Measurements from ENCODE around the gene WSCD2. TPM values are rescaled to one million over a fixed set of nuclear protein-coding genes. Genes with fewer than 3 reads are reported as not detected.
"Not testable (repeated sequence)": the region's sequence is repeated elsewhere in the genome, so short reads cannot be mapped to it uniquely, and the experiment has no call there.

The WSCD2 gene
- total RNA-seq, 1 experiment from 2014 or later = not detected

DNA sequence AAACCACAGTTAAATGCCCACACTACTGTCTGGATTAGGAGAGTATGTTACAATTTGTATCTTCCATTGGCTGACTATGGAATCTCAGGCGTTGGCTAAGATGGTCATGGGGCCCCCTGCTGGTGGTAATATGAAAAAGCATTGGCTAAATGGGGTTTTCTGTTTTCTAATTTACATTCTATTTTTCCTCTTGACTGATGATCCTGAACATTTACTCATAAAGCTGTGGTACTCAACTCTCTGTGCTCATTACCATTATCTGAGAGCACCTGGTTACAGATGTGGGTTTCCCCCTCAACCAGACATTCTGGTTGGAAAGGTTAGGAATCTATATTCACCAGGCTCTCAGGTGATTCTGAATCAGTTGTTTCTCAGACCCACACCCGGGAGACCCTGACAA, 64.8 kb downstream of the WSCD2 start:
- peak; percentile 19 for DNase-seq (ENCODE audit: low read depth)

DNA sequence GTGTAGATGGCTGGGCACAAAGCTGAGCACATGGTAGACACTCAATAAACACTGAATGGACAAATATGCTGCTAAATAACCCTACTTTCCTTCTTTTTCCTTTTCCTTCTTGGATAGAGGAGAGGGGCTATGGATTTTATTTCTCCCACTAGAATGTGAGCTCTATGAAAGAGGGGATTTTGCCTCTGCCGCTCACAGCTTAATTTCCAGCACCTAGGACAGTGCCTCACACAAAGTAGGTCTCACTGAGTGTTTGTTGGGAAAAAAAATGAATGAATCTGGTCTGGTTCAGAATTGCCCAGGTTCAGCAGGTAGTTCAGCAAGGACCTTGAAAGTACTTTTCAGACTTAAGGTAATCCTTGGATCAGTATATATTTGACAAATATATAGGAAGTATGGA, 65.5 kb downstream of the WSCD2 start:
- no peak for DNase-seq (ENCODE audit: low read depth)

DNA sequence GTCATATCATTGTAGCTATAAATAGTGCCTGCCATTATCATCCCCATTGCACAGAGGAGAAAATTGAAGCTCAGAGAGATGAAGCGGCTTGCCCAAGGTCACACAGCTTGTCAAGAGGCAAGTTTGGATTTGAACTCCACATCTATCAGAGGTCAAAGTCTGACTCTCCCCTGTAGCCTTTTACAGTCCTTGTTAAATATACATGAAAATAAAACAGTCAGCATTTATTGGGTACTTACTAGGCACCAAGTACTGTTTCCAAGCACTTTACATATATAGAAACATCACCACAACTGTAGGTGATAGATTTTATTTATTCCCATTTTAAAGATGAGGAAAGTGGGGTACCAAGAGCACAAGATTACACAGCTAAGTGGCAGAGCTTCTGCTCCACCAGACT, 67.2 kb downstream of the WSCD2 start:
- no peak for DNase-seq (ENCODE audit: low read depth)

DNA sequence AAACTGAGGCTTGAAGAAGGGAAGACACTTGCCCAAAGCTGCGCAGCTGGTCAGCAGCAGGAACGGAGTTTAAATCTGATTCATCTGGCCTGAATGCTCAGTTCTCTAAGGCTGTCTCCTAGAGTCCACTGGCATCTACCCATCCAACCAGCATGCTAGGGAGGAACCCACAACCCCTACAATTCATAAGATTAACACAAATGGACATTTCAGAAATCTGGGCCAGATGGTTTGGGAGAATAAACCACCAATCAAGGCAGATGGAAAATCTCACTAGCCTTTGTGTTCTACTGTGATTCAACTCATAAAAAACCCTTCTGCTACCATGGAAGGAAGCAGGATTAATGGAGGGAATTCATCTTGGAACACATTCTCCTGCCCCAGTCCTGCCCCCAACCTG, 67.8 kb downstream of the WSCD2 start:
- no peak for DNase-seq (ENCODE audit: low read depth)

DNA sequence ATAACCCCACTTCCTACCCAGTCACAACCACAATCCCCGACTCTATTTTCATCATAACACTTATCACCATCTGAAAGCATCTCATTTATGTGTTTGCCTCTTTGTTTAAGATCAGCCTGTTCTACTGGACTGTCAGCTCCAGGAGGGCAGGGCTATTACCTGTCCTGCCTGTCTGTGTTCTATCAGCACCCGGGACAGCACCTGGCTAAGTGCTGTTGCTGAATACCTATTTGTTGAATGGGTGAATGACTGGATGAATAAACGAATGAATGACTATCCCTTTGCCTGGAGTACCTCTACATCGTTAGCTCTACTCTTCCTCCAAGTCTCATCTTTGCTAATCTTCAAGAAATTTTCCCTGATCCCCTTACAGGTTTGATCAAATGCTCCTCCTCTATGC, 69.0 kb downstream of the WSCD2 start:
- no peak for DNase-seq (ENCODE audit: low read depth)

DNA sequence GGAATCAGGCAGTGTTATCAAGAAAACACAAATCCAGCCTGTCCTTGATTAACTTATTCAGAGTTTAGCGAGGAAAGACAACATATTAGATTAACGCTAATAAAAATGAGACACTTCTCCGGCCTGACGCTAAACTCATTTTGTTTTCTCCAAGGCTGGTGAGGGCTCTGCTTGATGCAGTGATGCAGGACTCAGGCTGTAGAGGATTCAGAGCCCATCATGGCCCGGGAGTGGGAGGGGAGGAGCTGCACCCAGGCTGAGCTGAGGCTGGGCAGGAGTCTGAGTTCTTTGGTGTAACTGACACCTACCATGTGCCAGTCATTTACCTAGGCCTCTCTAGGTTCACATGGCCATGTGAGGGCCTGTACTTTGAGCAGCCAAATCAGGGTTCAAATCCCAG, 70.0 kb downstream of the WSCD2 start:
- no peak for DNase-seq (ENCODE audit: low read depth)

DNA sequence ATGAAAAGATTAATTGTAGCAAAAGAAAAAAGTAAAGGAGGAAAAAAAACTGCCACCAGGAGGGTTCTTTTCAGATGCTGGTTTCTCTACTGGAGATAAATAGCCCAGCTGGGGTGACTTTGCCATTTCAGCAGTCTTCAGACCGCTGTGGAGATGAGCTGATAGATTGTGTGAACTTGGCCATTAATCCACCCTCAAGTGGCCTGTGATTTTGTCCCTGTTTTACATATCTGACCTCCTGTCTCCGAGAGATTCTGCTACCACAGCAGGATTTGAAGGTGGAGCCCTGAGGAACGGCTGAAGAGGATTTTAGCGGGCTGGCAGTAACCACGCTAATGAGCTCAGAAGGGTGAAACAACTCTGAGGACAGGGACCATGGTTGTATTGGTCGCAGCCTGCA, 72.7 kb downstream of the WSCD2 start:
- no peak for DNase-seq (ENCODE audit: low read depth)

DNA sequence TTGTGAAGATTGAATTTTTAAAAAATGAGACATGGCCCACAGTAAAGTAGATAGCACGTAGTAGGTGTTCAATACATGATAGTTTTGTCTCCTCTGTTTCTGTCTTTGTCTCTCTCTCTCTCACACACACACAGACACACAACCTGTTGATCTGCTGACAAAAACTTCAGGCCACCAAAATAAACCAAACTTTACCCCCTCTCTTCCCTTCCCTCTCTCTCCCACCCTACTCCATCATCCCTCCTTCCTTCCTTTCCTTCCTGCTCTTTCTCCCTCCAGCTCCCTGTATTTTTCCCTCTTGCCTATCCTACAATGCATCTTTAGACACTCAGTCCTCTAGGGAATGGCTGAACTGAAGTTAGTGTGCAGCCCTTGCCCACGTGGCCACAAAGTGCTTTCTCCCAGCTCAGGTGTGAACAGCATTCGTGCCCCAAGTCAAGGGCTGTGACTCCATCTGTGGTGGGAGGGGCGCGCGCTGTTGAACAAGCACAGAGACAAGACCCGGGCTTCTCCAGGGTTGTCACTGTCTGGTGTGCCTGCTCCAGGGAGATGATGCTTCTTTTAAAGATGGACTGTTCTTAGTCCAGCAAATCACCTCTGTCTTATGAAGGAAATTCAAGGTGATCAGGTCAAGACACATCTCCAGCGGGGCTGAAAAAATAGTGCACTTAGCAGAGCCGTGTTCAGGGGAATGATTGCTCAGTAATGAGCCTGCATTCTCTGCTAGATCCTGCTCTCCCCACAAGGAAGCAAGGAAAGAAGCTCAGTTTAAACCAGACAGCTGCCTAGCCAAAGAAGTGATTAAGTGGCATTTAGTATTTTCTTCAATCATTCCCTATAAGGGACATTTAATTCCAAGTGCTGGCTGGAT, 75.3 kb downstream of the WSCD2 start:
- DNase-seq (ENCODE audit: low read depth) = no peak

DNA sequence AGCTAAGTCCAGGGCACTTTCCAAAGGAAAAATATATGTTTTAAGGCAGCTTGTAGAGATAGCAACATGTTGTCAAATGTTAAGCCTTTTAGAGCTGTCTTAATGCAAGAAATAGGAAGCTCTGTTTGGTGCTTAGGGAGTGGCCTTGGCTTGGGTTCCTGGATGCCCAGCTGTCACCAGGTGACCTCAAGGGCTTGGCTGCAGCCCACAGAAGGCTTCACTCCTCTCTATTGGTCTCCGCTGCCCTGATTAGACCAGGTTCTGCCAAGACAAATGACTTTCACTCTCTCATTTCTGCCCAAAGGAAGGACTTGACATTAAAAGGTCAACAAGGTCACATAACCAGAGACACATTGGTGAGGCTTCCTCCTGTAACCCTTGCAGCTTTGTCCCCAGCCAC, 76.8 kb downstream of the WSCD2 start:
- no peak for DNase-seq (ENCODE audit: low read depth)

DNA sequence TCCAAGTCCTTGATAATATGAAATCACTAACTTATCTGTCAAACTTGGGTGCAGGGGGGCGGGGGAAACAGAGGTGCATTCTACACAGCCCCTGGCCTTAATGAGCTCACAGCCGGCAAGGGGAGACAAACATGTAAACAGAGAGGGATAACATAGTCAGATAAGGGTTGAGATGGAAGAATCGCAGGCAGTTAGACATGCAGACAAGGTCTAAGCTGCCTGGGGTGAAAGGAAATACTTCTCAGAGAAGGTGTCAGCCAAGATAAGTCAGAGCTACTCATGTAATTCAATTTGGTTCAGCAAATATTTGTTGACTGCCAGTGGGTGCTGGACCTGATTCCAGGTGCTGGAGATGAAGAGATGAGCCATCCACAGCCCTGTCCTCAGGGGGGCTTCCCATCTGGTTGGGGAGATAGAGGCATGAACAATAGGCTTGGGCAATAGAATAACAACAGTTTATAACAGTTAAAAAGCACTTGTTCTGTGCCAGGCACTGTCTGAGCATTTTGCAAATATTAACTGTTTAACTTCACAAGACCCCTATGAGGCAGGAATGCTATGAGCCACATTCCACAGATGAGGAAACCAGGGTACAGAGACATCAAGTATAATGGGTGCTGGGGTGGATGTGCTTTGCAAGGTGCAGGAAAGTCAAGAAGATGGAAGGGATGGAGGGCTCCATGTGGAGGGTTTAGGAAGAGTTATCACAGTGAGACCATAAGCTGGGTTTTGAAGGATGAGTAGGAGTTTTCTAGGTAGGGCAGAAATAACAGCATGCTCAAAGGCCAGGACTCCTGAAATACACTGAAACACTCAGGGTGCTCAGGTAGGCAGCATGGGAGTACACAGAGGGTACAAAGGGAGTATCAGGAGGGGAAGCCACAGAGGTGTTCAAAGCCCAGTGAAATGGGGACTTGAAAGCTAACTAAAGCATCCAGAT, 79.0 kb downstream of the WSCD2 start:
- DNase-seq (ENCODE audit: low read depth) = no peak

DNA sequence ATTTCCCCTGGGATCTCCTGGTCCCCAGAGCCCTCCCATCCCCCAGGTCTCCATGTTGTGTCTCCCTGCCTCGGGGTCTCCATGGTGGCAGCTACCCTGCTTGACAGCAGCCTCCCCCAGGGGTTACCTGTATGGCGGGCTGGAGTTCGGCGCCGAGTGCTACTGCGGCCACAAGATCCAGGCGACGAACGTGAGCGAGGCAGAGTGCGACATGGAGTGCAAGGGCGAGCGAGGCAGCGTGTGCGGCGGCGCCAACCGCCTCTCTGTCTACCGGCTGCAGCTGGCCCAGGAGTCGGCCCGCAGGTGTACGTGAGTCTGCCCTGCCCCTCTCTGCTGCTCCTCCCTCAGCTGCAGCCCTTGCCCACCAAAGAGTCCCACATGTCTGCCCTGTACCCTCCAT, 80.9 kb downstream of the WSCD2 start:
- no peak for DNase-seq (ENCODE audit: low read depth)

DNA sequence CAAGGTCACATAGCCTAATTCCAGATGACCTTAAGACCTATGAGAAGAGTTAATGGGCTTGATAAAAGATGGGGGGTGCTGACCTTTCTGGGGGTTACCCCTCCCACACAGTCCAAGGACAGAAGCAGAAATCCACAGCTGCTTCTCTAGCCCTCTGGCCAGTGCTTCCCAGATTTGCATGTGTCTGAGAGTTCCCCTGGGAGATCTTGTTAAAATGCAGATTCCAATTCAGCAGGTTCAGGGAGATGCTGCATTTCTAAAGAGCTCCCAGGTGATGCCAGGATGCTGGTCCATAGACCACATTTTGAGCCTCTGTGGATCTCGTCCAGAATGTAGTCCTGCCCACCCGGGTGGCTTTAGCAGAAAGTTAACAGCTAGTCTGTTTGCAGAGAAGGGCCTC, 82.1 kb downstream of the WSCD2 start:
- DNase-seq (ENCODE audit: low read depth) = no peak

DNA sequence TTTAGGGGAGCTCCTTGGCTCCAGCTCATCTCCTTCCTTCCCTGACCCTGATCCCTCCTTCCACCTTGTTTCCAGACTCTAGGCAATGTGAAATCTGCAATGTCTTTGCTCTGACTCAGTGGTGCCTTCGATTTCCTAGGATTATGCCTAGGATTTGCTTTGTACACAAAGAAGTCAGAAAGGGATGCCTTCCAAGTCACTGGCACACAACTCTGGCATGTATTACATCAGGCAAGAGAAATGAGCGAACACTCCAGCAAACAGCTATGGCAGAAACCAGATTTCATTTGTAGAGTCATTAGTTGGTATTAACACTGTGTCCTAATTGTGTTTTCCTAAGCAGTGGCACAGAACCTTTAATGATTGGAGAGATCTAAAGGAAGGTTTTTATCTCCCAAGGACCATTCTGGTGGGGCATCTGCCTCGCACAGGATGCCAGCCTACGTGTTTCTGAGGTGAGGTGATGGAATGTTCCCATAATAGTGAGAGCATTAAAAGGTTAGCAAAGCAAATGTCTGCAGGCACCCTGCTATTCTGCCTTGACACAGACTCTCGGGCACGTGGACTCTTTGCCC, 84.9 kb downstream of the WSCD2 start:
- DNase-seq (ENCODE audit: low read depth) = no peak

DNA sequence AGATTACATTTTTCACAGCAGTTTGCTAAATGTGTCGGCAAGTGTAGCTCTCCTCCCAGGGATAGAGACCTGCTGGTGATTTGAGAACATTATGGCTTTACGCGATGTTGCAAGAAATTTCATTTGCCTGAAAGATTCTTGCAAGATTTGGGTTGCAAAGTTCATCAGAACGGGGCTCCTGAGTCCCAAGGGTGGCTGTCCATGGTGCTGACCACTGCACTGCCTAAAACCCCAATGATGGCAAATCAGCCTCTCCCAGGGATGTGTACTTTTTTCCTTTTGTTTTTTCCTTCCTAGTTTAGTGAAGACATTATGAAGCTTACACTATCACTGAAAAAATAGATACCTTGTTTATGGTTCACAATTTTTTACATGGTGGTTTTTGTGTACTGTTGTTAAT, 85.4 kb downstream of the WSCD2 start:
- peak; percentile 31 for DNase-seq (ENCODE audit: low read depth)

DNA sequence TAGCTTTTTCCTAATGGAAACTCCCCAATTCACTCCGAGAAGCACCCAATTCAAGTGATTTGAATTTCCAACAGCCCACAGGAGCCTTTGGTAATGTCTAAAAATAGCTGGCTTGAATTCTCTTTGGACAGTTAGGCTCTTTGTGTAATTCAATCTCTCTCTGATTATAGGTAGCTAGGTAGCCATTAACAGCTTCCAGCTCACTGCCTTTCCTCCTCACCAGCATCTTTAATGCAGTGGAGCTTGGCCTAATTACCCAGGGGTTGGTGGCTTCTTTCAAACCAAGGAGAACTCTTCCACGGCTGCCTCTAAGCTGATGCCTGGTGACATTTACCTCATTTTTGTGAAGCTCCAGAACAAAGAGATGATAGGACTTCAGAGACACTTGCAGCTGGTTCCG, 86.4 kb downstream of the WSCD2 start:
- no peak for DNase-seq (ENCODE audit: low read depth)

DNA sequence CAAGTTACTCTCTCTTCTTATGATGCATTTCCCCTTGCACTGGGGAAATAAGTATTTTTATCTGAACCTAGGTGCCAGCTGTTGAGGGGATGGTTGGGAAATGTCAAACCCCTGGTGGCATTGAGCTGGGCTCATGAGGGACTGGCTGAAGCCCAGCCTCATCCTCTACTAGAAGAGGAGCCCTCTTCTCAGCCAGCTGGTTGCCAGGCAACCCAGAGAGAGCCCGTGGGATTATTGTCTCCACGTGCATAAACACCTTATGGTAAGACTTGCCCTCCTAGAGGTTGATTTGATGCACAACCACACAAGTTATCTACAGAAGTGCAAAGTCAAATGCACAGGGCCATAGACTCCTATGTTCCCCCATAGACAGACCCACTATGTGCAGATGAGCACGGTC, 89.8 kb downstream of the WSCD2 start:
- DNase-seq (ENCODE audit: low read depth) = no peak

DNA sequence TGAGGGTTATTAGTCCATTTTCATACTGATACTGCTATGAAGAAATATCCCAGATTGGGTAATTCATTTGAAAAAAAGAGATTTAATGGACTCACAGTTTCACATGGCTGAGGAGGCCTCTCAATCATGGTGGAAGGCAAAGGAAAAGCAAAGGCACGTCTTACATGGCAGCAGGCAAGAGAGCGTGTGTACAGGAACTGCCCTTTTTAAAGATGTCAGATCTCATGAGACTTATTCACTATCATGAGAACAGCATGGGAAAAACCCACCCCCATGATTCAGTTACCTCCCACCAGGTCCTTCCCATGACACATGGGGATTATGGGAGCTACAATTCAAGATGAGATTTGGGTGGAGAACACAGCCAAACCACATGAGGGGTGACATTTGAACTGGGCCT, 96.0 kb downstream of the WSCD2 start:
- not testable (repeated sequence) for DNase-seq (ENCODE audit: low read depth)

DNA sequence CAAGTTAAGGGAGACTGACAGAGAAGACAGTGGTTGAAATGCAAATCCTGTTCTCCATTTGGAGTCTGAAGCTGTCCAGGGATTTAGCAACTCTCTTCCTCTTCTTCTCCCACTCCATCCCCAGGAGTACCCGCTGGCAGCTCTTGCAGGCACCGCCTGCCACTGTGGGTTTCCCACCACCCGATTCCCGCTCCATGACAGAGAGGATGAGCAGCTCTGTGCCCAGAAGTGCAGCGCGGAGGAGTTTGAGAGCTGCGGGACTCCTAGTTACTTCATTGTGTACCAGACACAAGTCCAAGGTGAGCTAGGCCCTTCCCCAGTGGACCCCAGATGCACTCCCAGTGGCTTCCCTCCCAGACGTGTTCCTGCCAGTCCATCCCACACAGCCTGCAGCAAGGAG, 97.8 kb downstream of the WSCD2 start:
- no peak for DNase-seq (ENCODE audit: low read depth)

DNA sequence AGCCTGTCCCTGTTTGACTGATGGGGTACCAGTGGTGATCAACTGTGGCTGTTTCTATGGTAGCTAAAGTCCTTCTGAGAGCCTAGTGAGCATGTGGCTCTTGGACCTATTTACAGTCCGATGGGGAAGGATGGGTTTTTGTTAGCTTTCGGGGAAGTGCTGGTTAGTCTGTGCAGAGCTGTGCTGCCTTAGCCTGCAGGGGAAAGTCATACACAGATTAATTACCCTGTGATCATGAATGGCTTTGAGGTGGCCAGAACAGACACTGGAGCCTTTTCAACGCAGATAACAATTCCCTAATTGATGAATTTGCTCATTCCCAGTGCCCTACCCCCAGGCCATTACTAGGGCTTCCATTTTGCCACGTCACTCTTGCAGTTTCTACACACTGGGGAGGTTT, 99.7 kb downstream of the WSCD2 start:
- DNase-seq (ENCODE audit: low read depth) = no peak

DNA sequence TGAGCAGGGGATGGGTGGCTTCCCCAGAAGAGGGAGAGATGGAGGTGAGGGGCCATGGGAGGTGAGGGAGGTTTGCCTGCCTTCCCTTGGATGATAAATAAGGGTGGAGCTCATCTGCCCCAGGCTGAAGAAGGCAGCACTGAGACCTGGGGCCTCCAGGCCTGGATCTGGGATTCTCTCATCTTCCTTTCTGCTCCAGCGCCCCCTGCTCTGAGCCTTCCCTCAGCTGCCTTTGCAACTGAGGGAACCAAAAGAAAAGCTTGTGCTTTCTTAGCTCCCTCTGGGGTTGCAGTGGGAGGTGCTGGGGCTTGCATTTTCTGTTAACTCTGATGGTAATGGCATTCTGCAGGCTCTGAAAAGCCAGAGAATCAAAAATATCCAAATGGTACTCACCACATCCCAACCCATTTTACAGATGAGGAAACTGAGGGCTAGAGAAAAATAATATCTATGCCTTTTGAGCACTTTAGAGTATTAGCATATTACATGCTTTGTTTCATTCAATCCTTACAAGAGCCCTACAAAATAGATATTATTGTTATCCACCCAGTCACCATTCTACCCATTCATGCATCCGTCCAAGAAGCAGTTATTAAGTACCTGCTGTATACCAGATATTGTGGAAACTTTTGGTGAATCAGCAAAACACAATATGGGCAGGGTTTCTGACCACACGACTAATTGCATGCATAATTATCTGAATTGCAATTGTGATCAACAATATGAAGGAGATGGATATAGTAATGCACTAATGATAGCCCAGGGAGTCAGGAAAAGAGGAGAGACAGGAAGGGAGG, 102.2 kb downstream of the WSCD2 start:
- DNase-seq (ENCODE audit: low read depth) = no peak

DNA sequence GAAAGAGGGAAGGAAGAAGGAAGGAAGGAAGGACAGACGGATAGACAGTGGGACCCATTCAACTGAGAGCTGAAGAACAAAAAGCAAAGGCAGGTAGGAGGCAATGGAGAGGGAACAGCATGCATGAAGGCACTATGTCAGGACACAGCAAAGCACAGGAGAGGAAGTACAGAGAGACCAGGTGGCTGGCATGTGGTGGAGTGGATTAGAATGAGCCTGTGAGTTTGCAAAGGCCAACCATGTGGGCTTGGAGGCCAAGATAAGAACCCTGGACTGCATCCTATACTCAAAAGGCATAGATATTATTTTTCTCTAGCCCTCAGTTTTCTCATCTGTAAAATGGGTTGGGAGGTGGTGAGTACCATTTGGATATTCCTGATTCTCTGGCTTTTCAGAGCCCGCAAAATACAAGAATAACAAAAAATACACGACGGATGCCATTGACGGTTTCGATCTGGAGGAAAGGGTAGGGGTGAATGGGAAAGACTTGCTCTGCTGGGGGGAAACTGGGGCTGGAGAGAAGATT, 102.9 kb downstream of the WSCD2 start:
- no peak for DNase-seq (ENCODE audit: low read depth)
